Astrocyte (in vitro differentiated cells and primary cell): ENCODE data around the gene GLS. TPM values are rescaled to one million over a fixed set of nuclear protein-coding genes. Genes with fewer than 3 reads are reported as not detected.
A peak's percentile ranks its signal among the peaks of the same experiment; 100 is the strongest.
"Not testable (repeated sequence)": the region's sequence is repeated elsewhere in the genome, so short reads cannot be mapped to it uniquely, and the experiment has no call there.

Source experiments
- DNase-seq: peaks from one replicate; pipeline ENCODE4 v3.0.0-alpha.2; 2010; ENCODE audit warnings: low read depth
- FAIRE-seq: peaks from 2 replicates; lab custom pipeline; 2011; peaks lifted over from hg19 to GRCh38; lab: Jason Lieb, UNC
- H2AFZ ChIP-seq: 2 replicates; pipeline ENCODE4 v1.6.0; 2012; ENCODE audit warnings: low read depth, low read length, inconsistent platforms
- H3K27ac ChIP-seq: 2 replicates; pipeline ENCODE4 v1.5.1; 2011; ENCODE audit warnings: low read depth, low read length, inconsistent platforms
- H3K27me3 ChIP-seq: 2 replicates; pipeline ENCODE4 v1.6.0; 2011; ENCODE audit warnings: low read length, inconsistent platforms; ENCODE audit not compliant: insufficient read depth
- H3K36me3 ChIP-seq: 2 replicates; pipeline ENCODE4 v1.5.1; 2011; ENCODE audit warnings: low read length, inconsistent platforms; ENCODE audit not compliant: insufficient read depth
- H3K4me1 ChIP-seq: 2 replicates; pipeline ENCODE4 v1.5.1; 2011; ENCODE audit warnings: low read length, inconsistent platforms; ENCODE audit not compliant: insufficient read depth
- H3K4me2 ChIP-seq: 2 replicates; pipeline ENCODE4 v1.6.0; 2012; ENCODE audit warnings: low read length, inconsistent platforms
- H3K4me3 ChIP-seq: 2 replicates; pipeline ENCODE4 v1.5.1; 2011; ENCODE audit warnings: low read depth, mild to moderate bottlenecking, low read length, inconsistent platforms; ENCODE audit not compliant: insufficient read depth
- H3K79me2 ChIP-seq: 2 replicates; pipeline ENCODE4 v1.6.0; 2012; ENCODE audit warnings: mild to moderate bottlenecking, low read length, inconsistent platforms; ENCODE audit not compliant: insufficient read depth
- H3K9ac ChIP-seq: 2 replicates; pipeline ENCODE4 v1.6.0; 2012; ENCODE audit warnings: mild to moderate bottlenecking, low read length, inconsistent platforms
- H3K9me3 ChIP-seq: 2 replicates; pipeline ENCODE4 v1.5.1; 2012; ENCODE audit warnings: low read depth, mild to moderate bottlenecking, low read length, inconsistent platforms; ENCODE audit not compliant: insufficient read depth
- H4K20me1 ChIP-seq: 2 replicates; pipeline ENCODE4 v1.6.0; 2012; ENCODE audit warnings: low read length, inconsistent platforms; ENCODE audit not compliant: insufficient read depth
- H3K27ac Mint-ChIP-seq: one replicate; pipeline ENCODE4 v1.8.0; 2021; ENCODE audit warnings: mild to moderate bottlenecking, mixed read lengths; ENCODE audit not compliant: unreplicated experiment
- H3K27me3 Mint-ChIP-seq: one replicate; pipeline ENCODE4 v1.8.0; 2021; ENCODE audit warnings: low read depth, mixed read lengths; ENCODE audit not compliant: unreplicated experiment
- H3K36me3 Mint-ChIP-seq: one replicate; pipeline ENCODE4 v1.8.0; 2021; ENCODE audit warnings: low read depth, mixed read lengths; ENCODE audit not compliant: unreplicated experiment
- H3K4me1 Mint-ChIP-seq: one replicate; pipeline ENCODE4 v1.8.0; 2021; ENCODE audit warnings: low read depth, mixed read lengths; ENCODE audit not compliant: unreplicated experiment
- H3K4me3 Mint-ChIP-seq: one replicate; pipeline ENCODE4 v1.8.0; 2021; ENCODE audit warnings: mild to moderate bottlenecking, moderate library complexity, mixed read lengths; ENCODE audit not compliant: unreplicated experiment
- H3K9me3 Mint-ChIP-seq: one replicate; pipeline ENCODE4 v1.8.0; 2021; ENCODE audit warnings: mild to moderate bottlenecking, mixed read lengths; ENCODE audit not compliant: unreplicated experiment
- CTCF ChIP-seq: IDR thresholded peaks from 2 replicates; pipeline ENCODE4 v1.5.1; 2011; ENCODE audit warnings: low read depth, mild to moderate bottlenecking, inconsistent platforms, low read length, moderate library complexity; ENCODE audit not compliant: insufficient read depth
- EZH2 ChIP-seq: IDR thresholded peaks from 2 replicates; pipeline ENCODE4 v1.6.1; 2012; ENCODE audit warnings: mild to moderate bottlenecking, low read length, inconsistent platforms; ENCODE audit not compliant: insufficient read depth
- total RNA-seq: library from RNA; stranded (reverse); gene quantifications from 2 replicates; pipeline ENCODE4 v1.2.1, GENCODE V29; 2021

The GLS gene
- total RNA-seq, 1 donor from 2014 or later, result 189 TPM

GRCh38 chr2:190993292-190993643, 112.6 kb downstream of the GLS start:
- H3K27ac ChIP-seq, result no peak overlapping the region
- peaks cover 17% of the 10 kb centered on the region for H3K4me1 Mint-ChIP-seq
- H3K4me1 ChIP-seq, result no peaks in the 10 kb centered on the region
- H3K79me2 ChIP-seq, result no peaks in the 10 kb centered on the region
- FAIRE-seq, result no peak
- no peak overlapping the region for H3K4me3 Mint-ChIP-seq
- no peak overlapping the region for H2AFZ ChIP-seq
- H3K9me3 Mint-ChIP-seq, result peaks cover 1% of the 10 kb centered on the region
- H3K27me3 ChIP-seq, result no peaks in the 10 kb centered on the region
- no peak overlapping the region for H3K4me2 ChIP-seq
- H3K9me3 ChIP-seq, result no peaks in the 10 kb centered on the region
- no peaks in the 10 kb centered on the region for H3K27me3 Mint-ChIP-seq
- DNase-seq, result no peak
- H3K36me3 ChIP-seq, result peaks cover 51% of the 10 kb centered on the region
- peak overlapping the region; percentile 93 for H3K27ac Mint-ChIP-seq
- H3K4me3 ChIP-seq, result no peak overlapping the region
- H4K20me1 ChIP-seq, result no peaks in the 10 kb centered on the region
- TF ChIP-seq EZH2 (no peak), CTCF (no peak)
- peaks cover 47% of the 10 kb centered on the region for H3K36me3 Mint-ChIP-seq
- H3K9ac ChIP-seq, result no peak overlapping the region

GRCh38 chr2:190994148-190994547, 113.5 kb downstream of the GLS start:
- Histone ChIP-seq H3K9me3 (no peaks in the 10 kb centered on the region), H2AFZ (no peak overlapping the region), H3K36me3 (peaks cover 51% of the 10 kb centered on the region), H3K27ac (no peak overlapping the region), H3K4me1 (no peaks in the 10 kb centered on the region), H3K9ac (no peak overlapping the region), H4K20me1 (no peaks in the 10 kb centered on the region), H3K4me2 (no peak overlapping the region), H3K27me3 (no peaks in the 10 kb centered on the region), H3K79me2 (no peaks in the 10 kb centered on the region), H3K4me3 (no peak overlapping the region)
- Mint-ChIP-seq H3K4me1 (peaks cover 15% of the 10 kb centered on the region), H3K27ac (peak overlapping the region; percentile 93), H3K36me3 (peaks cover 48% of the 10 kb centered on the region), H3K4me3 (no peak overlapping the region), H3K27me3 (no peaks in the 10 kb centered on the region), H3K9me3 (peaks cover 1% of the 10 kb centered on the region)
- FAIRE-seq, result no peak
- no peak for TF ChIP-seq CTCF
- no peak for TF ChIP-seq EZH2
- DNase-seq, result no peak

DNA sequence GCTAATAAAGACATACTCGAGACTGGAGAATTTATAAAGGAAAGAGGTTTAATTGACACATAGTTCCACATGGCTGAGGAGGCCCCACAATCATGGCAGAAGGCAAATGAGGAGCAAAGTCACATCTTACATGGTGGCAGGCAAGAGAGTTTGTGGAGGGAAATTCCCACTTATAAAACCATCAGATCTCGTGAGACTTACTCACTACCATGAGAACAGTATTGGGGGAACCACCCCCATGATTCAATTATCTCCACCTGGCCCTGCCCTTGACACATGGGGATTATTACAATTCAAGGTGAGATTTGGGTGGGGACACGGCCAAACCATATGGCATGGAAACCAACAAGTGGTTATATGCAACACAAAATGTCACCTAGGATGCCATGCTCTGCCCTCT, 114.7 kb downstream of the GLS start:
- not testable (repeated sequence) for H3K4me1 ChIP-seq, FAIRE-seq, H3K4me3 ChIP-seq, H4K20me1 ChIP-seq, DNase-seq, H3K9me3 ChIP-seq, H3K9ac ChIP-seq, H3K79me2 ChIP-seq, H3K9me3 Mint-ChIP-seq, H3K27ac Mint-ChIP-seq, H3K27me3 Mint-ChIP-seq, H3K4me2 ChIP-seq, H3K27ac ChIP-seq, H3K4me3 Mint-ChIP-seq, H2AFZ ChIP-seq, H3K27me3 ChIP-seq
- peaks cover 15% of the 10 kb centered on the region for H3K4me1 Mint-ChIP-seq
- H3K36me3 ChIP-seq, result peaks cover 46% of the 10 kb centered on the region
- H3K36me3 Mint-ChIP-seq, result peaks cover 52% of the 10 kb centered on the region
